HG02884 (cell line): ENCODE results near the gene AP3S1.

Source experiments
- ATAC-seq: cut with Tn5 transposase; IDR thresholded peaks from one replicate; pipeline ENCODE4 v1.9.1; 2021; ENCODE audit warnings: mild to moderate bottlenecking, moderate library complexity; ENCODE audit not compliant: unreplicated experiment

AP3S1 gene

DNA sequence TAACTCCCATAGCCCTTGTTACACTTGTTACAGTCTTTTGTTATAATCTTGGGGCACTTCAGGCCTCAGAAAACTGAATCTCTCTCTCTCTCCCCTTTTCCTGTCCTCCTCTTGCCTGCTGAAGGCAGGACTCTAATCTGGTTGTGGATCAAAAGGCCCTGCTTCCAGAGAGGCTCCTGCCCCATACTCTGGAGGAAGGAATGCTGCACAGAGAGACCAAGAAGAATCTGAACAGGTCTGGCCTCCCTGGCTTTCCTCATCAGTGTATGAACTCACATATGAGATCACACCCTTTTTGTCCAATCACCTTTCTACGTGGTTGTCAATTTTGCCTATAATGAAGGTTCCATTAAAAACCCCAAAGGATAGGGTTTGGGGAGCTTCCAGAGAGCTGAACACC lies 94.3 kb downstream of the AP3S1 start:
- no peak for ATAC-seq

DNA sequence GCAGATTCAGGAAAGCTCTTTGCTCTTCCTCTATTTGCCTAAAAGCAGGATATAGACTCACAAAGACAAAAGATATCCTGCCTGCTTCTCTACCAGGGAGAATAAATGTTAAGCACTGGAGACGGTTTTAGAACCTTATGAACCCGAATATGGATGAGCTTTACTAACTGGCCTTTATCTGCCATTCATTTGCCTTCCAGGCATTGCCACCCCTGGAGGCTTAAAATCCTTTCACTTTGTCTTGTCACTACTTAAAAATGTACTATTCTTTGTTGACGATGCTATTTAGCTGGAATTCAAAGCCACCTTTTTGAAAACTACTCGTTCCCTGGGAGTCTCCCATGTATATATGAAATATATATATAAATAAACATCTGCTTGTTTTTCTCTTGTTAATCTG lies 97.3 kb downstream of the AP3S1 start:
- ATAC-seq: no peak

DNA sequence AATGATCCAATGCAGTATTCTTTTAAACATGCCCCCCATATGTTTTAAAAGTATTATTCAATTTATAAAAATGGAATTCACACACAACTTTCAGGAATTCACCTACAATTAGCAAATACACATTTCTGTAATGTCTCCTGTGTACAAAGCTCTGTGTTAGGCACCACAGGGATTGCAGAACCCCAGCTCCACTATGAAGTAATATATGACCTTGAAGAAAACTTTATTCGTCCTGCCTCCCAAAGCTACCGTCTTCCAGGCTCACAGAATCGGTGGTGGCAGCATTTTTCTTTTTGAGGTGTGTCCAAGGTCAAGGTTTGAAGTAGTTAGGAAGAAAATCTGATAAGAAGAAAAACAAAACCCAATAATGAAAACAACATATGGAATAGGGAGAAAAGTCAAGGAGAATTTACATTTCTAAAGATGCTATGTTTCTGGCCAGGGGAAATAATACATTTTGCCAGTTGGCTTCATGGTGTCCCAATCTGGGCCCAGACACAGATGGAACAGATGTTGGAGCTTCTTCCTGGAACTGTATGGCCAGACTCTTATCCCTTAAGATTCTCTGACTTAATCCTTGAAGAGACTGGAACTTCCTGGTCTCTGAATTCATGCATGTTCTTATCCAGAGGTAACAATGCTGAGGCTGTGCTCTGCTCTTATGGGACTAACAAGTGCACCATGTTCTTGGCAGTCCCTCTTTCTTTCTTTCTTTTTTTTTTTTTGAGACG lies 98.5 kb downstream of the AP3S1 start:
- no peak for ATAC-seq

DNA sequence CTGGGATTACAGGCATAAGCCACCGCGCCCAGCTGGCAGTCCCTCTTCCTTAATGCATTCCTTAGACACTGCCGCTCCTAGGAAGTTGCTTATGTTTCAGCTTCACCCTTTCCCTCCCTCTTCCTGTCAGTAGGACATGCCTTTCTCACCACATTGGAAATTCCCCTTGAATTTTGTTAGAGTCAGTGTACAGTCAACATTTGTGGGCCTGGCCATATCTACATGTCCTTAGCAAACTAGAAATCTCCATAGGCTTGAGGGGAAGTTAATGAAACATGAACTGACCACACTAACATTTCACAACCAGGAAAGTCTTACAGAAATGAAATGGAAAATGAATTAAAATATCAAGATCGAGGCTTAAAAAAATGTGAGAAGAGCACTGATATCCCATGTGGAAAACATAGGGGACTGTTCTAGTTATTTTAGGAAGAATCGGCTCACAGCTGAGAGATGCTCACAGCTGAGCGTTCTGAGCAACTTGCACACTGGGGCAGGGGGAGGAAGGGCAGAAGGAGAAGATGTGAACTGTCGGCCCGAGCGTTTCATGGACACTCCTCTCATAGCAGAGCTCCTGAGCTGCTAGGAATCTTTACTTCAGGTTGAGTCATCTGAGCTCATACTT lies 99.4 kb downstream of the AP3S1 start:
- ATAC-seq: no peak

DNA sequence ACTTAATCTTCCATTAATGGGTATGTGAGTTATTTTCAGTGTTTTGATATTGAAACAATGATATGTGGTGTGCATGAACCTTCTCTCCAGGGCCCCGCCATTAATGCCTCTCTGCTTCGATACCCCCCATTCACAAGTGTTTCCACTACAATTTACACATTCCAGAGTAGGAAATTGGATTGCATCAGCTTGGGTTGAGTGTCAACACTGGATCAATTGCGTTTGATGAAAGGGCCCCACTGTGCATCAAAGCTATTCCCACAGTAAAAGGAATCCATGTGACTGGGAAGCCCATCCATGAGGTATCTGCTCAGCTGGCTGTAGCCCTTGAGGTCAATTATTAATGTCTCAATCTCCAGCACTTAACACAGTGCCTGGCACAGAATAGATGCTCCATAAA lies 102.8 kb downstream of the AP3S1 start:
- no peak for ATAC-seq

DNA sequence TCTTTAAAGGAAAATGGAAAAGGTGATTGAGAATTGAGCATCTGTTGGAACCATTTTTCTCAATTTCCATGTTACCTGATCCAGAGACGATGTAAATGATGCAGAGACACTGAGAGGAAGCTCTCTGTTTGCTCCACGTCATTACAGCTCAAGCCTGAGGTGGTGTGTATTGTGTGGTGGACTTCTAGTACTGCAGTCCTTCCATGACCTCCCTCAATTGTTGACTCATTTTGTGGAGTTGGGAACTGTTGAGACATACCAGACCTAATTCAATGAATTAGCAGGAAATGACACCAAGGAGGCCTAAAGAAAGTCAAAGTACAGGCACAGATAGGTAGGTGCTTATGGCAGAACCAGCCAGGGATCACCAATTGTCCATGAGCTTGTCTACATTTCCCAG lies 104.9 kb downstream of the AP3S1 start:
- no peak for ATAC-seq

DNA sequence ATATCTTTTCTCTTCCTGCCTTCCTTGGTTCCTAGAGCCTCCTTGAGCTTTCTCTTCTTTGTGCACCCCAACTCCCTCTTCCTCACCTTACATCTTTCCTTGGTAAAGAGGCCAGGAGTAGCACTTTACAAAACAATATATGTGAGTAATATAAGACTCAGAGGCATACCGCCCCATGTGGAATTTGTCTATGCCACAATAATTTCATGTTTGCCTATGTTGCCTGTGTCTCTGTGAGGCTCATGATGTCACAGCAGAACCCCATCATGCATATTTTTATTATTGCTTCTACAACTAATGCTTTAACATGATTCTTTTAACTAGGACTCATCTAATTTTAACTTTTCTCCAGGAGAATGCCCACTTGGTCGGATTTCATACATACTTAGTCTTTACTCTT lies 105.5 kb downstream of the AP3S1 start:
- no peak for ATAC-seq

DNA sequence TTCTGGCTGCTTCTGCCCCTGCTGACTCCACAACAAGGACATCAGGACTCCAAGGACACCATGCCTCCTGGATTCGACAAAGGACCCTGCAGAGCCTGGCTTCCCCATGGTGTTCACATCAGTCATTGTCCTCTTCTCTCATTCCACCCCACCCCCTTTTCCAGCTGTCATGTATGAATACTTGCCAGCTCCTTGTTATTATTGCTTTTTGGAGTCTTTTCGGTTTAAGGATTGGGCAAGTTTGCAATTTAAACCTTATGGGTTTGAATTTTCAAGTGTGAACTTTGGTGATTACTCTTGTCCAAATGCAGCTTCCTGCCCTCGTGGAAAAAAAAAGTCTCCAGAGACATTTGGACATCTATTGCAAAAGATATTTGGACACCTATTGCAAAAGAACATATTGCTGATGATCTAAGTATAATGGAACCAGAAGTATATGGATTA lies 106.4 kb downstream of the AP3S1 start:
- no peak for ATAC-seq

DNA sequence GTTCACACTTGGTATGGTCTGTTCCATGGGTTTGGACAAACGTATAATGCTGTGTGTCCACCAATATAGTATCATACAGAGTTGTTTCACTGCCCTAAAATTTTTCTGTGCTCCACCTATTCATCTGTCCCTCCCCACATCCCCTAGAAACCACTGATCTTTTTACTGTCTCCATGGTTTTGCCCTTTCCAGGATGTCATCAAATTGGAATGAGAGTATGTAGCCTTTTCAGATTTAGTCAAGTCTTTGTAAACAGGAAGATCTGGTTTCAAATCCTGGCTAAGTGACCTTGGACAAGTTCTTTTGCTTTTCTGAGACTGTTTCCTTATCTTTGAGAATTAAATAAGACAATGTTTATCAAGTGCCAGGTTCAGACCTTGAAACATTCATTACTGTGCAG lies 107.4 kb downstream of the AP3S1 start:
- no peak for ATAC-seq

DNA sequence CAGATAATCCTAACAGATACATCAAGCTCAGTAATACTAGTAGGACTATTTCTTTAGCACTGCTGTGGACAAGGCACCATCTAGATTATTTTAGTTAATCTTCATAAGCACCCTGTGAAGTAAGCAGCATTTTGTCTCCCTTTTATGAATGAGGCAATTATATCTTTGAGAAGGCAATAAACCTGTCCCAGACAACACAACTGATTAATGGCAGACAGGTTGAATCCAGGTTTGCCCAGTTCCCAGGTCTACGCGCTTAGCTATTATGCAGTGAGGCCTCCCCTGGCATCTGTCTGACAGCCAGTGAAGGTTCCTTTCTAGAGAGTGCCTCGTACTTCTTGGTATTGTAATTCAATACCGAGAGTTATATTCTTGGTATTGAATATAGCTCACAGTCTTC lies 110.9 kb downstream of the AP3S1 start:
- no peak for ATAC-seq

DNA sequence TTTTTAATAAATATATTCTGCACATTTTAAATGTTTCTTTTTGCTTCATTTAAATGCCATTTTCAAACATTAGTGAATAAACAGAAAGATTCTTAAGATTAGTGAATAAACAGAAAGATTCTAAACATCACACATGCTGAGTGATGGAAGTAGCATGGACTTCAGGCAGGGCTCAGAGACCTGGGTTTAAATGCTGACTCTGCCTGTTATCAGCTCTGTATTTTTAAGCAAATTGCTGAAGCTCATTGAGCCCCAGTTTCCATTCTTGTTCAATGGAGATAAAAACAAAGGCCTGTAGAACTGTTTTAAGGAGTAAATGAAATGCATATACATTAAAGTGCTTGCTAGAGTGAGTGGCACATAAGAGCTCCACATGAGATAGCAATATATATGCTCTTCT lies 112.4 kb downstream of the AP3S1 start:
- ATAC-seq: no peak

DNA sequence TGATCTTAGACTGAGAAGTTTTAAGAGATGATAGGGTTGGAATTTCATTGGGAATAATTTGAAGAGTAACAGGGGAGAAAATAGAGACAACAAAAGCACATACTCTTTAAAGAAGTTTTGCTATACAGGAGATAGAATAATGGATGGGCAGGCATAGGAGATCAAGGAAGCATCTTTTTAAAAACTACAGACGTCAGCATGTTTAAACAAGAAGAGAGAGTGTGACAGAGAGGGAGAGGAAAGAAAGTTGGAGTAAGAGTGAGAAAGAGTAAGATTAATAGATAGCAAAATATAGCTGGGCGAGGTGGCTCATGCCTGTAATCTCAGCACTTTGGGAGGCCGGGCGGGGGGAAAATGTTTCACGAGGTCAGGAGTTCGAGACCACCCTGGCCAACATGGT lies 115.2 kb downstream of the AP3S1 start:
- no peak for ATAC-seq

DNA sequence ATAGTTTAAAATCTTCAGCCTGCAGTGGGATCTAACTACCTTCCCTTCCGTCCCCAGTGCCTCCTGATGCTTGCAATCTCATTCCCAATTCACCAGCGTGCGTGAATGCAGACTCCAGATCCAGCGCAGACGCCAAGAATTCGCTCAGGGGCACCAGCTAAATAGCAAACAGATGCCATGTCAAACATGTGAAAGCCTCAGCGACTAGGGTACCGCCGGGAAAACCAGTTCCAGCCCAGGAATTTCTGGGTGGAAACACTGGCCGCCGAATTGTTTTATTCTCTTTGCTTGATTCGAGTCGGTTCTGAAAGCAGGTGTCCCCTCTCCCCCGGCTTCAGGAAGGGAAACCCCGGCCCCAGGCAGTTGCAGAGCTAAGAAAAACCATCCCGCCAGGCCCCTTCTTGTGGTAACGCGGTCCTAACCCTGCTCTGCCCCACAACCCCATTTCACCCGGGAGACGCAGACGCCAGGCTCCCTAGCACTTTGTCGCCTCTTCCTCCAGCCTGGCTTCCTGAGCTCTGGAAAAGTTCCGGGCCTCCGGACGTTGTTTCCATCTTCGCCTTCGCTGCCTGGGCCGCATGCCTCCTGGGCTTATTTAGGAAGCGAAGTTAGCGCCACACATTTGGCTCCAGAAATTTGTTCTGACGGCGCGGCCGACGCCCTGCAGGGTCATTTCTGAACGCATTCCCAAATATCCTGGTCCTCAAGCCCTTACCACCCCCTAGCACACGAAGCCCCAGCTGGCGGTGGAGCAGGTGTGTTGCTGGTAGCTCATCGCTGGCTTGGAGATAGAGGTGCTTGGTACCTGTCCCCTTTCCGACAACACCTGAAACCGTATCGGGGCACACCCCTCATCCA lies 119.9 kb downstream of the AP3S1 start:
- no peak for ATAC-seq

DNA sequence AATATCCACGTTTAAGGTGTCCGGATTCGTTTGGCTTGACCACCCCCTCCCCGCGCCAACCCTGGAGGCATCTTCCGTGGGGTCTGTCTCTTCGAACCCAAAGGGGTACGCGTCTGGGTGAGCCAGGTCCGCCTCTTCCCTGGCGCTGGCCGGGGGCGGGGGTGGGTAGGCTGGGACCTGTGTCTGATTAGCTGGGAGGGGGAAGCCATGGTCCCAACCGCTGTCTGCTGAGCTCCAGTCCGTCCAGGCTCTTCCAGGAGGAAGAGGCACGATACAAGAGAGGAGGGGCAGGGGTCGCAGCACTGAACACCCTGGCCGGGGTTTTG lies 120.5 kb downstream of the AP3S1 start, which contains the start of gene LVRN:
LVRN (plus strand) TSS at position 237 of the 326 bp plus-strand sequence. CDS start 143 bp downstream, outside the sequence.
- ATAC-seq: no peak

DNA sequence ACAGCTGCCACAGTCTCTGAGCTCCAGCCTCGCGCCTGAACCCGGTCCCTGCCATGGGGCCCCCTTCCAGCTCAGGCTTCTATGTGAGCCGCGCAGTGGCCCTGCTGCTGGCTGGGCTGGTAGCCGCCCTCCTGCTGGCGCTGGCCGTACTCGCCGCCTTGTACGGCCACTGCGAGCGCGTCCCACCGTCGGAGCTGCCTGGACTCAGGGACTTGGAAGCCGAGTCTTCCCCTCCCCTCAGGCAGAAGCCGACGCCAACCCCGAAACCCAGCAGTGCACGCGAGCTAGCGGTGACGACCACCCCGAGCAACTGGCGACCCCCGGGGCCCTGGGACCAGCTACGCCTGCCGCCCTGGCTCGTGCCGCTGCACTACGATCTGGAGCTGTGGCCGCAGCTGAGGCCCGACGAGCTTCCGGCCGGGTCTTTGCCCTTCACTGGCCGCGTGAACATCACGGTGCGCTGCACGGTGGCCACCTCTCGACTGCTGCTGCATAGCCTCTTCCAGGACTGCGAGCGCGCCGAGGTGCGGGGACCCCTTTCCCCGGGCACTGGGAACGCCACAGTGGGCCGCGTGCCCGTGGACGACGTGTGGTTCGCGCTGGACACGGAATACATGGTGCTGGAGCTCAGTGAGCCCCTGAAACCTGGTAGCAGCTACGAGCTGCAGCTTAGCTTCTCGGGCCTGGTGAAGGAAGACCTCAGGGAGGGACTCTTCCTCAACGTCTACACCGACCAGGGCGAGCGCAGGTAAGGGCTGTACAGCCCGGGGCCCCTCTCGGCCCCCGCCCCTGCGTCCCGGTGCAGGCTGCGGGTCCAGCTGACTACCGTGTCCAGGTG lies 121.0 kb downstream of the AP3S1 start:
- ATAC-seq: no peak

DNA sequence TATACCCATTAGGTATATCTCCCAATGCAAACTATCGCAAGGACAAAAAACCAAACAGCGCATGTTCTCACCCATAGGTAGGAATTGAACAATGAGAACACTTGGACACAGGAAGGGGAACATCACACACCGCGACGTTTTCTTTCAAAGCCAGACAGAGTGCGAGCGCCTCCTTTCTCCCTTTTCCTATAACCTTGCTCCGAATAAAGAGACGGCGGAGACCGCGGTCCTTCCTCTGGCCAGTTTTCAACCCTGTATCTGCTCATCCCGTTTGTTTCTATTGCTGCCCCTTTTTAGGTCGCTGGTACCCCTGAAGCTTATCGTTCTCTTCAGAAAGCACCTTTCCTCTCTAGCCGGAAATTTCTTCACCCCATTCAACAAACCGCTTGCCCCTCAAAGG lies 121.8 kb downstream of the AP3S1 start:
- no peak for ATAC-seq
